ENCODE results near the gene CAMKV. TPM values are rescaled to one million over a fixed set of nuclear protein-coding genes. Genes with fewer than 3 reads are reported as not detected.

Gene CAMKV
- total and polyA plus RNA-seq, 2 of the 8 experiments (the other 6 are each of a cell fraction or from before 2014, with no cell fraction given), result 56.3 to 66.4 TPM

- Histone ChIP-seq H3K27ac (ENCODE audit: low read depth, low read length) (no peak overlapping the region), H3K9ac (replicated peaks in 1 of 4; ENCODE audit: extremely low read depth in 1 of 4, low read depth in 3 of 4, low read length in 3 of 4) (no peak overlapping the region), H3K4ac (replicated peaks; ENCODE audit: insufficient read length, low read depth, low read length) (no peak overlapping the region), H4K20me1 (replicated peaks in 1 of 2; ENCODE audit: control insufficient read depth in 1 of 2, insufficient read depth in 2 of 2, low read length in 2 of 2) (peaks cover 0 to 4% of the 10 kb centered on the region in 2 experiments), H2BK12ac (ENCODE audit: low read depth, low read length) (no peak overlapping the region), H3K79me1 (ENCODE audit: low read depth, low read length) (peaks cover 7% of the 10 kb centered on the region; the same call in 1 of the 2 replicates), H4K5ac (ENCODE audit: insufficient read length, low read depth, low read length) (no peak overlapping the region), H3K79me2 (ENCODE audit: control insufficient read depth in 1 of 2, insufficient read depth in 2 of 2, low read length in 2 of 2) (peaks cover 0 to 10% of the 10 kb centered on the region in 2 experiments; a peak in 2 of 4 replicates), H2BK20ac (ENCODE audit: low read length) (no peak overlapping the region), H3K23me2 (ENCODE audit: low read depth, low read length) (peaks cover 13% of the 10 kb centered on the region; the same call in 1 of the 2 replicates), H3K4me1 (replicated peaks in 1 of 4; ENCODE audit: control insufficient read depth in 3 of 4, insufficient read depth in 4 of 4, low read length in 3 of 4) (peaks cover 11 to 19% (median 14%) of the 10 kb centered on the region in 4 experiments), H3K36me3 (ENCODE audit: control insufficient read depth in 2 of 4, insufficient read depth in 4 of 4, low read length in 3 of 4) (no peaks in the 10 kb centered on the region), H2BK5ac (ENCODE audit: low read depth, low read length) (no peak overlapping the region), H2AK5ac (ENCODE audit: low read depth, low read length) (no peak overlapping the region), H3K14ac (ENCODE audit: insufficient read length) (no peak overlapping the region), H3K56ac (replicated peaks; ENCODE audit: insufficient read length, low read depth, low read length) (no peak overlapping the region), H4K91ac (replicated peaks; ENCODE audit: insufficient read length, low read length) (no peak overlapping the region), H3K4me3 (ENCODE audit: extremely low read depth in 1 of 4, insufficient read depth in 2 of 4, low read depth in 3 of 4, low read length in 4 of 4) (no peak overlapping the region), H3K23ac (ENCODE audit: insufficient read length) (no peak overlapping the region), H2BK15ac (ENCODE audit: low read length) (no peak overlapping the region), H3K4me2 (ENCODE audit: insufficient read depth in 1 of 2, low read depth in 2 of 2, low read length in 2 of 2) (no peak overlapping the region), H3K9me3 (ENCODE audit: insufficient read depth in 2 of 2, low read depth in 1 of 2, low read length in 1 of 2) (no peaks in the 10 kb centered on the region), H2BK120ac (replicated peaks; ENCODE audit: low read depth, low read length) (no peak overlapping the region), H3K18ac (ENCODE audit: extremely low read depth, low read length) (no peak overlapping the region), H3K27me3 (replicated peaks in 1 of 4; ENCODE audit: control insufficient read depth in 3 of 4, extremely low read depth in 1 of 4, insufficient read depth in 3 of 4, low read length in 3 of 4) (peaks cover 0 to 5% (median 3%) of the 10 kb centered on the region in 4 experiments; a peak in 3 of 7 replicates), H2AFZ (ENCODE audit: low read length) (no peak overlapping the region), H4K8ac (ENCODE audit: extremely low read depth, insufficient read depth, low read length) (no peak overlapping the region)
- POLR2A ChIA-PET (ENCODE audit: partially characterized antibody), result interaction anchor here (1.1 to 16.1 kb wide), 4 partner anchors 5 to 154 kb away, joined by 3 to 149 read pairs (median 78); partner anchors contain the start of gene CAMKV
- DNase-seq (ENCODE audit: low read depth in 1 of 2, low spot score in 2 of 2) (no peak), FAIRE-seq (no peak)
- CTCF ChIA-PET (ENCODE audit: partially characterized antibody), result interaction anchor here (1.4 to 11.7 kb wide), 6 partner anchors 8 to 171 kb away, joined by 4 to 89 read pairs (median 14); no protein-coding TSS in a partner anchor
- WGBS, 2 experiments (ENCODE audit: extremely low coverage in 1 of 2, insufficient coverage in 1 of 2, insufficient read length in 1 of 2, insufficient replicate concordance in 2 of 2, low coverage in 1 of 2, low lambda C conversion rate in 2 of 2, missing lambda C conversion rate in 1 of 2), result 88% methylated on average over 4 of the region's 4 CpGs; no CpG with 5 or more reads in 1 of the 2 experiments
- TF ChIP-seq JUN (IDR thresholded peaks at IDR 0.05; ENCODE audit: low read depth, low read length) (no peak), POU5F1 (IDR thresholded peaks at IDR 0.05; ENCODE audit: low read depth, low read length) (no peak), HDAC6 (IDR thresholded peaks at IDR 0.05; ENCODE audit: low read depth, low read length) (no peak), NANOG (IDR thresholded peaks at IDR 0.05; ENCODE audit: insufficient read depth, low read depth, low read length, poor library complexity, severe bottlenecking) (no peak), SUZ12 (IDR thresholded peaks at IDR 0.05; ENCODE audit: low read length) (no peak), ATF3 (IDR thresholded peaks at IDR 0.05; ENCODE audit: insufficient read depth, low read depth, low read length) (no peak), TEAD4 (IDR thresholded peaks at IDR 0.05; ENCODE audit: low read depth, low read length) (no peak), TAF1 (IDR thresholded peaks at IDR 0.05; ENCODE audit: low read depth, low read length) (no peak), RFX5 (IDR thresholded peaks at IDR 0.05; ENCODE audit: borderline replicate concordance, low read depth, low read length) (no peak), HDAC2 (IDR thresholded peaks at IDR 0.05; ENCODE audit: borderline replicate concordance in 1 of 2, low read depth in 2 of 2, low read length in 2 of 2) (no peak), EZH2 (IDR thresholded peaks at IDR 0.05; ENCODE audit: low read depth, low read length, severe bottlenecking) (no peak), CHD2 (IDR thresholded peaks at IDR 0.05; ENCODE audit: low read length) (no peak), SIX5 (IDR thresholded peaks at IDR 0.05; ENCODE audit: low read depth, low read length) (no peak)
Observed at GRCh38 chr3:49872801-49873281, 3.1 kb upstream of the CAMKV start.
